Inferior parietal cortex (tissue), 1 donor: Measurements from ENCODE around the gene TCF7L1.

Experiments used
- DNase-seq: peaks from one replicate; pipeline ENCODE4 v3.0.0-alpha.2; 2016; ENCODE audit errors: extremely low spot score

The TCF7L1 gene

GRCh38 chr2:85221067-85221691 is 88.0 kb downstream of the TCF7L1 start:
- DNase-seq, result no peak

- no peak for DNase-seq
These were observed 89.6 kb downstream of the TCF7L1 start for GRCh38 chr2:85222792-85223191.

- no peak for DNase-seq
These were observed 93.6 kb downstream of the TCF7L1 start for GRCh38 chr2:85226783-85227182.

- no peak for DNase-seq
These were observed 97.7 kb downstream of the TCF7L1 start for GRCh38 chr2:85230679-85231467.

GRCh38 chr2:85231468-85231805 is 98.2 kb downstream of the TCF7L1 start:
- no peak for DNase-seq

GRCh38 chr2:85231952-85232351 is 98.8 kb downstream of the TCF7L1 start:
- DNase-seq, result no peak

- no peak for DNase-seq
These were observed 101.7 kb downstream of the TCF7L1 start for GRCh38 chr2:85234868-85235267.

GRCh38 chr2:85235281-85235680 is 102.1 kb downstream of the TCF7L1 start:
- no peak for DNase-seq

GRCh38 chr2:85236084-85236483 is 102.9 kb downstream of the TCF7L1 start:
- no peak for DNase-seq

- DNase-seq, result no peak
These were observed 104.8 kb downstream of the TCF7L1 start for GRCh38 chr2:85237849-85238565.

GRCh38 chr2:85238607-85239006 is 105.4 kb downstream of the TCF7L1 start:
- no peak for DNase-seq

- DNase-seq, result no peak
These were observed 105.9 kb downstream of the TCF7L1 start for GRCh38 chr2:85239102-85239501.

GRCh38 chr2:85240055-85240454 is 106.9 kb downstream of the TCF7L1 start:
- DNase-seq, result no peak

- DNase-seq, result no peak
These were observed 109.1 kb downstream of the TCF7L1 start for GRCh38 chr2:85242321-85242720.

- DNase-seq, result no peak
These were observed 110.2 kb downstream of the TCF7L1 start for GRCh38 chr2:85243101-85244072.

- DNase-seq, result no peak
These were observed 111.6 kb downstream of the TCF7L1 start for GRCh38 chr2:85244828-85245227.

- no peak for DNase-seq
These were observed 112.7 kb downstream of the TCF7L1 start for GRCh38 chr2:85245891-85246290.

GRCh38 chr2:85246348-85246747 is 113.2 kb downstream of the TCF7L1 start:
- DNase-seq, result no peak

GRCh38 chr2:85247610-85248009 is 114.4 kb downstream of the TCF7L1 start:
- no peak for DNase-seq

GRCh38 chr2:85248773-85249509 is 115.7 kb downstream of the TCF7L1 start:
- no peak for DNase-seq

GRCh38 chr2:85250045-85250444 is 116.9 kb downstream of the TCF7L1 start:
- DNase-seq, result no peak
